ENCODE results near the gene KMT2B.

DNA sequence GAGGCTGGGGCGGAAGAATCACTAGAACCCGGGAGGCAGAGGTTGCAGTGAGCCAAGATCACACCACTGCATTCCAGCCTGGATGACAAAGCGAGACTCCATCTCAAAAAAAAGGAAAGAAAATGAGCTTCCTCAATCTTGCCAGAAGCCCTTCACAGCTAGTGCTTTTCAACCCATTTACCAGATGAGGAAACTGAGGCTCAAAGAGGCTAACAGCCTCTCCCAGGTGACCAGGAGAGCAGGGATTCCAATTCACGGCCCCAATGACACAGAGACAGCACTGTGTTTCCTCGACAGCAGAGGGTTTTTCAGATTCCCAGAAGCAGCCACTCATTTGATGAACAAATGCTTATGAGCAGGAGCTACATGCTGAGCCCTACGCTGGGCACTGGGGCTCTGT lies 48.2 kb upstream of the KMT2B start:
- TF ChIP-seq, protein P1, sequence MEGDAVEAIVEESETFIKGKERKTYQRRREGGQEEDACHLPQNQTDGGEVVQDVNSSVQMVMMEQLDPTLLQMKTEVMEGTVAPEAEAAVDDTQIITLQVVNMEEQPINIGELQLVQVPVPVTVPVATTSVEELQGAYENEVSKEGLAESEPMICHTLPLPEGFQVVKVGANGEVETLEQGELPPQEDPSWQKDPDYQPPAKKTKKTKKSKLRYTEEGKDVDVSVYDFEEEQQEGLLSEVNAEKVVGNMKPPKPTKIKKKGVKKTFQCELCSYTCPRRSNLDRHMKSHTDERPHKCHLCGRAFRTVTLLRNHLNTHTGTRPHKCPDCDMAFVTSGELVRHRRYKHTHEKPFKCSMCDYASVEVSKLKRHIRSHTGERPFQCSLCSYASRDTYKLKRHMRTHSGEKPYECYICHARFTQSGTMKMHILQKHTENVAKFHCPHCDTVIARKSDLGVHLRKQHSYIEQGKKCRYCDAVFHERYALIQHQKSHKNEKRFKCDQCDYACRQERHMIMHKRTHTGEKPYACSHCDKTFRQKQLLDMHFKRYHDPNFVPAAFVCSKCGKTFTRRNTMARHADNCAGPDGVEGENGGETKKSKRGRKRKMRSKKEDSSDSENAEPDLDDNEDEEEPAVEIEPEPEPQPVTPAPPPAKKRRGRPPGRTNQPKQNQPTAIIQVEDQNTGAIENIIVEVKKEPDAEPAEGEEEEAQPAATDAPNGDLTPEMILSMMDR (conservative IDR thresholded peaks at IDR 0.05): no peak
- no peak for TF ChIP-seq EZH2 (IDR thresholded peaks at IDR 0.05; ENCODE audit: low read depth)

Measured in PC-9 (cell line).